Non-pigmented ciliary epithelial cell (primary cell): Measurements from ENCODE around the gene GRAP.
"Not testable (repeated sequence)": the region's sequence is repeated elsewhere in the genome, so short reads cannot be mapped to it uniquely, and the experiment has no call there.

Experiments
- DNase-seq: peaks from one replicate; pipeline ENCODE4 v3.0.0-alpha.2; 2010; ENCODE audit warnings: low read depth

GRAP gene

DNA sequence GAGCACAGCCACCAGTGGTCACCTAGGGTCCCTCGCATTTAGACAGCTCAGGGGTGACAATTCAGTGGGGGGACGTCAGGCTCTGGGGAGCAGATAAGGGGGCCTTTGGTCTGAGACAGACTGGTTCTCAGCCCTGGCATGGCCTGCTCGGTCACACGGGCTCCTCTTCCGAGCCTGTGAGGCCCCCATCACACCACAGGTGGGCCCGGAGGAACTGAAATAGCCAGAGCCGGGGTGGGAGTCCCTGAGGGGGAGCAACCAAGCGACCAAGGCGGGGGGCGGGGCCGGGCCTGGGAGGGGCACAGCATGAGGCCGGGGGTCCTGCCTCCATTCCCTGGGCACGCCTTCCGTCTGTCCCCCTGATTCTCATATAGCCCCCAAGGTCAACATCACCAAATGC lies 4.4 kb downstream of the GRAP start:
- DNase-seq: not testable (repeated sequence)

DNA sequence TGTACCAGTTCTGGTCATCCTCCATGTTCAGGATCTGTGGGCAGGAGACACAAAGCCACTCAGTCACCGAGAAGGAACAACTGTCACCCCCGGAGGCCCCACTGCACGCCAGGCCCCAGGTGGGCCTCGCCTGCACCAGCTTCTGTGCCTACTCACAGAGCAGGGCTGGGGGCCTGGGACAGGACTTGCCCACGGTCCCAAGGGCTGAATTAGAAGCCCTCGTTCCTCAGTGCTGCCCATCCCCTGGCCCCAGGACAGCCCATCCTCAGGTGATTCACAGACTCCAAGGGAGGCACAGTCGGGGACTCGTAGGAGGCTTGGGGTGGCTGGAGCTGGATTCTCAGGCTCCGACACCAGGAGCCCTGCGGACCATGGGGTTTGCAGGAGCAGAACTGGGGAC lies 4.9 kb downstream of the GRAP start:
- DNase-seq: not testable (repeated sequence)

GRCh38 chr17:19040350-19040749 lies 6.4 kb downstream of the GRAP start:
- not testable (repeated sequence) for DNase-seq

GRCh38 chr17:19038730-19039129 lies 8.0 kb downstream of the GRAP start:
- DNase-seq: not testable (repeated sequence)

- DNase-seq: not testable (repeated sequence)
Observed at GRCh38 chr17:19038007-19038406, 8.8 kb downstream of the GRAP start.

- DNase-seq: not testable (repeated sequence)
Observed at GRCh38 chr17:19037547-19037946, 9.2 kb downstream of the GRAP start.

GRCh38 chr17:19036186-19036585 lies 10.6 kb downstream of the GRAP start:
- not testable (repeated sequence) for DNase-seq

GRCh38 chr17:19032377-19032988 lies 14.3 kb downstream of the GRAP start:
- DNase-seq: not testable (repeated sequence)

GRCh38 chr17:19031729-19032128 lies 15.0 kb downstream of the GRAP start:
- not testable (repeated sequence) for DNase-seq

DNA sequence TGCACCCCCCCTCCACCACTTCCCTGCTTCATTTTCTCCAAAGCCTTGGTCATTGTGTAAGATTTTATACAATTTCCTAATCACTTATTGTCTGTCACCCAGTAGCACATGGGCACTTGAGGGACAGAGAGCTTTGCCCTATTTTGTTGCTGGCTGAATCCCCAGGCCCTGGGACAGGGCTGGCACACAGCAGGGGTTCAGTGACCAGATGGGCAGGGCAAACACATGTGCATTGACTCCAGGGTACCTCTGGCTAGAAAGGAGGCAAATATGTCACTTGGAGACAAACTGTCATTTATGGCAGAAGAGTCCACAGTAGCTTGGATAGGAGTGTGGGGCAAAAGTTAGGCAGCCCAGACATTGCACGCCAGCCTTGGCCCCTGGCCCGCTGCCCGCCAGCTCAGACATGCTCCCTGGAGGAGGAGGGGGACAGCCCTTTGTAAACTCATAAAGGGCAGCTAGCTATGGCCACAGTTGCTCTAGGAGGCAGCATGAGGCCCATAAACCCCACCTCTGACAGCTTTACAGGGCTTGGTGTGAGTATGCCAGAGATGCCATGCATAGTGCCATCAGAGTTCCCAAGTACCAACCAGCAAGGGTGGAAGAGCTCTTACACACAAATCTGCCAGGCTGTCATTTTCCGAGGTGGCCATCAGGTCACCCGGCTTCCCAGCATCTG lies 15.8 kb downstream of the GRAP start:
- DNase-seq: not testable (repeated sequence)

- DNase-seq: not testable (repeated sequence)
Observed at GRCh38 chr17:19029740-19030139, 17.0 kb downstream of the GRAP start.

GRCh38 chr17:19028671-19029070 lies 18.1 kb downstream of the GRAP start:
- not testable (repeated sequence) for DNase-seq

GRCh38 chr17:19024101-19025078 lies 22.4 kb downstream of the GRAP start:
- DNase-seq: no peak

GRCh38 chr17:19023209-19023999 lies 23.4 kb downstream of the GRAP start:
- no peak for DNase-seq

- DNase-seq: no peak
Observed at GRCh38 chr17:19022747-19023146, 24.0 kb downstream of the GRAP start.

DNA sequence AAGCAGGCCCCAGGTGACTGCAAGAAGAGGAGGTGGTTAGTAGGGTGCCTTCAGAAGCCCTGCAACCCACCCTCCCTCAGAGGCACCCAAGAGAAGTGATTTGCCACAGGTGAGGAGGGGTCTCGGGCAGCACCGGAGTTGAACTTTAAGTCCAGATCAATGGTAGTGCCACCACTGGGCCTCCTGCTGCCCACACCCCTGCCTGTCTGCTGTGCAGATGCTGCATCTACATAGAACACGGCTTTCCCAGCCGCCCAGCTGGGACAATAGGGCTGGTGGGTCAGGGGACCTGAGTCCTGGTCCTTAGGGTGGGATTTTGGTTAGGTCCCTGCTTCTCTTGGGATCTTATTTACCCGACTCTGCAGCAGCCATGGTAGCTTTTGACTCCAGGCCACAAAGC lies 24.6 kb downstream of the GRAP start:
- DNase-seq: no peak

GRCh38 chr17:19021622-19022083 lies 25.1 kb downstream of the GRAP start:
- DNase-seq: no peak

DNA sequence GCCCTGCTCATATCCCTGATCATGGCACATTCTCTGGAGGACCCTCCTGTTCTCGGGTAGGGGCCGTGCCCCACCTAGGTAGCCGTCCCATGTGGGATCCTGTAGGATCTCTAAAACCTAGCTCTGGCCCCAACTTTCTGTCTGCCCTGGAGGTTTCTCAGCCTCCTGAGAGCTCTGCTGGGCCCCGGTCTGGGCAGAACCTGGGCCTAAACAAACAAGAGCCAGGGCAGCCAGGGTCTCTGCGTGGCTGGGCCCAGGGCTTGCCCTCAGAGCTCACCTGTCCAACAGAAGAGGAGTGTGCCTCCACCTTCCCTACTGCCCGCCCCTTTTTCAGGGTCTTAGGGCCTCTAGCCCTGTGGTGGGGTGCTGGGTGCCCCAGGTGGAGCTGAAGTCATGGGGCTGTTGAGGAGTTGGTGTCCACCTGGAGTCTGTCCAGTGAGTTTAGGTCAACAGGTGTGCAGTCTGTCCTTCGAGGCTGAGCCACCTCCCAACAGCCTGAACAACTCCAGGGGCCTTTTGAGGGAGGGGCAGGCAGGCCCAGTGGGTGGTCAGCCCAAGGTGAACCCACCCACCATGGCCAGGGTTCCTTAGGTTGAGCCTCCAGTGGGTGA lies 25.6 kb downstream of the GRAP start:
- not testable (repeated sequence) for DNase-seq

DNA sequence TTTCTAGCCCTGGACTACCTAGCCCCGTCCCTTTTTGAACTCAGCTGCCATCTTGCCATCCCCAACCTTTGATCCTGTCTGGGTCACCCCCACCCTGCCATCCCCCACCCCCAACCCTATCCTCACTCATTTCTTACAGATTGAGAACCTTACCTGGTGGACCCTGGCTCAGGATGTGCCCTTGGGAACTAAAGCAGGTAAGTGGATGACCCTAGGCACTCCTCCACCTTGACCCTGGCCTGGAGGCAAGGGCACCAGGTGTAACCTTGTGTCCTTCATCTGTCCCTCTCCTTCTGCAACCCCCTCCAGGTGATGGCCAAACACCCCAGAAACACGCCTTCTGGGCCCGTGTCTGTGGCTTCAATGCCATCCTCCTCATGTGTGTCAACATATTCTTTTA lies 26.7 kb downstream of the GRAP start:
- no peak for DNase-seq

GRCh38 chr17:19019041-19019941 lies 27.5 kb downstream of the GRAP start:
- DNase-seq: no peak
